Right ventricle myocardium inferior (tissue), 1 donor: Measurements from ENCODE around the gene MAP3K14. TPM values are rescaled to one million over a fixed set of nuclear protein-coding genes. Genes with fewer than 3 reads are reported as not detected.
A peak's percentile ranks its signal among the peaks of the same experiment; 100 is the strongest.
"Not testable (repeated sequence)": the region's sequence is repeated elsewhere in the genome, so short reads cannot be mapped to it uniquely, and the experiment has no call there.

Experiments
- ATAC-seq: fragments of 200-7000 bp; cut with Tn5 transposase; one replicate; pipeline ENCODE4 v1.9.1; 2020; ENCODE audit warnings: mild to moderate bottlenecking, moderate library complexity
- DNase-seq: peaks from one replicate; pipeline ENCODE4 v3.0.0; 2021; ENCODE audit errors: missing footprints
- intact Hi-C: fragments of 100-400 bp; cut with DNase I; formaldehyde crosslinking; loops from one replicate; pipeline ENCODE4 v1.11.0; 2022
- long read RNA-seq: library from polyadenylated mRNA; unstranded; transcript quantifications from one replicate; pipeline ENCODE4 v2.0.0, GENCODE V29; 2021
- total RNA-seq: library from RNA; stranded (reverse); fragmentation: NEBNext Ultra II Directional; extraction: Animal tissue kit (Norgen Biotek cat#: 25700); gene quantifications from one replicate; pipeline ENCODE4 v1.2.1, GENCODE V29; 2021
- donor health status: DM: no; HTN: yes; CAD: no; lungs with severe emphysema.

Gene MAP3K14
- total RNA-seq = 14.4 TPM
- long read RNA-seq, full-length matches to known transcripts = 8 of 20 reads
- long read RNA-seq, partial matches to known transcripts = 5 of 20 reads
- long read RNA-seq, other reads (novel, unspliced or antisense) = 7 of 20 reads

DNA sequence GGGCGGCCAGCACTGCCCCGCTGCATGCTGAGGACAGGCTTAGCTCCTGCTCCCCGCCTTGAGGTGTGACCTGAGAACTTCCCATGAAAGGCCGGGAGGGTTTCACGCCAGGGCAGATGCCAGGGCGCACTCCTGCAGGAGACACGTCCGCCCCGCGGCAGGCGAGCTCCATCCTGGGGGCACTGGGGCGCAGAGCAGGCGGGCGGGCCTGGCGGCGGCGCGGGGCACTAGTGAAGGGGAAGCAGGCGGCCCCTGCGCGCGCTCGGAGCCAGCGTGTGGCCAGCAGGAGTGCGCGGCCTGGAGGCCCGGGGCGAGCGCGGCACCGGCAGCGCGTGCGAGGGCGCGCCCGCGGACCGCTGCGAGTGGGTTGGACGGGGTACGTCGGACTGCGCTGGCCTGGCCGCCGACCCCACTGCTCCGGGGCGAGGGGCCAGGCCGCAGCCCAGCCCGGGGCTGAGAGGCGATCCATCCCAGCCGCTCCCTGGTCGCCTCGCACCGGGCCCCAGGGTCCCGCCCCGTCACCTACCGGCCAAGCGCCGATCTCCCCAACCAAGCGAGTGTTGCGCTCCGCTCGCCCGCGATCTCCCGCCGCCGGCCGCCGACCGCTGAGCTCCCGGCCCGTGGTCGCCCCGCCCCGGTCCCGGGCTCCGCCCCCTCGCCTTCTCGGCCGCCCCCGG, at the start of gene MAP3K14:
Gene MAP3K14, minus strand, starts transcription at position 587 of the 677 bp plus-strand sequence. CDS start 26,275 bp downstream, outside the sequence.
- intact Hi-C loops = loop anchor here (2.0 to 10.0 kb wide), 3 partner anchors 40 to 172 kb away; partner anchors contain the start of gene HEXIM1
- peak; percentile 47 for ATAC-seq

GRCh38 chr17:45366049-45366448, 49.2 kb upstream of the MAP3K14 start:
- DNase-seq = no peak
- intact Hi-C loops = no loop called here
- no peak for ATAC-seq

More for the DNA sequence above, at the start of gene MAP3K14:
- peak; percentile 90 for DNase-seq

DNA sequence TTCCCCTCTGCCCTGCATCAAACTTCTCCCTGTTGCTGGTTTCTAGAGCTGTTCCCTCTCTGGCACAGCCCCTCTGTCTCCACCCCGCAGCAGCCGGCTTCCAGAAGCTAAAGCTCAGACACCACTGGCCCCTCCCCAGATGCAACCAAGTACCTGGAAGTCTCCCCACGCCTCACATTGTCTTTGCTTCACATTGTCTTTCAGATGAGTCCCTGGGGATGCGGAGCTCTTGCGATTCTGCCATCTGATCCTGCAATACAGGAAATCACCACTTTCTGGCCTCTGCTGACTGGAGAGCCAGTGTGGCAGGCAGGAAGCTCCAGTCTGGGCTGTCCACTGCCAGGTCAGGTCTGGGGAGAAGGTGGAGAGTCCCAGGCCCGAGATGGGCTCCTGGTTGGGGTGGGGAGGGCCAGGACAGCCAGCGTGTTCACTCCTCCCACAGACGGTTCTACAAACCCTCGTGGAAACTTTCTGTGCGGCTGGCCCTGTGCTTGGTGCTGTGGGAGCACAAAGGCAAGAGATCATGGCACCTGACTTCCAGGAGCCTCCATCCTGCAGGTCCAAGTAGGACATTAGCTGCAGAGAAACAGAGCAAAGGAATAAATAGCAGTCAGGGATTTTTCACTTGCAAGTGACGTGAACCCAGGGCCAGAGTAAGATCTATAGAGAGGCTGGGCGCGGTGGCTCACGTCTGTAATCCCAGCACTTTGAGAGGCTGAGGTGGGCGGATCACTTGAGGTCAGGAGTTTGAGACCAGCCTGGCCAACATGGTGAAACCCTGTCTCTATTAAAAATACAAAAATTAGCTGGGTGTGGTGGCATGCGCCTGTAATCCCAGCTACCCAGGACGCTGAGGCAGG, 47.9 kb upstream of the MAP3K14 start:
- DNase-seq = no peak
- no peak for ATAC-seq
- intact Hi-C loops = no loop called here

DNA sequence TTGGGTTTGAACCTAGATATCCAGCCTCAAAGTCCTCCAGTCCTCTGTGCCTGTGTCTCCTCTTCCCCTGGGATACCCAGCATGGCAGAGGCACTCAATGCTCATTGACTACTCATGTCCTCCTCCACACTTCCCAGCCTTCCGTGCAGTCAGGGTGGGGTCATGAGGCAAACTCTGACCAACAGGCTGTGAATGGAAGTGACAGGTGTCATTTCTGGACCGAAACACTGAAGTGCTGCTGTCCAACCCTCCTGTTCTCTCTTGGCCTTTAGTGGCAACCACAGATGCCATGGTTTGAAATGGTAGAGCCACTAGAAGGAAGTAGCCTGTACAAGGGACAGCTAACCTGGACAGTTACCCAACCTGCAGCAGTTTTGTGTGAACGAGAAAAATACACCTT, 46.7 kb upstream of the MAP3K14 start:
- intact Hi-C loops = no loop called here
- ATAC-seq = no peak

DNA sequence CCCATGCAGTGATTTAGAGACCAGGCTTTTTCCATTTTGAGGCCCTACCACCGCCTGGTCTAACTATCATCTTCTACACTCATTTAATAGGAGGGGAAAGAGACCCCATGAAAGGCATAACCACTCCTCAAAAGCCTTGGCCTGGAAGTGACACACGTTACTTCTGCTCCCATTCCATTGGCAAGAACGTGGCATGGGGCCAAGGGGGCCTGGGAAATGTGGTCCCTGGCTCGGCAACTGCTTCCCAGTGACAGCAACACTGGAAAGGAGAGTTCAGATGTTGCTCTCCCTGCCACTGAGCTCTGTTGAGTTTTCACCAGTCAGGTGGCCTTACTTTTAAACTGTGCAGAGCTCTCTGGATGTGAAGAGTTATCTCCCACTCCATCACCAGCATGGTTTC, 45.2 kb upstream of the MAP3K14 start:
- ATAC-seq (no peak), DNase-seq (no peak)
- intact Hi-C loops = no loop called here

More for the DNA sequence above, 46.7 kb upstream of the MAP3K14 start:
- DNase-seq = no peak

DNA sequence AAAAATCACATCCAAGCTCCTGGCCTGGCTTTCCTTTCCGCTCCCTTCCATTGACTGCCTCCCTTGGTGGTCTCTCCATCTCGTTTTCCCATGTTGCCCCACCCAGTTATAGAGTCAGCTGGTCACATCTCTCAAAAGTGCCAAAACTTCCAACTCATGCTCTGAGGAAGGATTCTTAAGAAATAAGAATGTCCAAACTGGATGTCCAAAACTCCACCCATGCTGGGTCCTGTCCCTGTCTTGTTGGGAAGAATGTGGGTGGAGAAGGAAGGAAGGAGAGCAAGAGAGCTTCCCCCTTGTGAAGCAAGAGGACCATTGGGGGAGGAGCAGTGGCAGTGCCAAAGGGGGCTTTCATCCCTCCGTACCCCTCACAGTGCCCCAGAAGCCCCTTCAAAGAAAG, 44.6 kb upstream of the MAP3K14 start:
- intact Hi-C loops = no loop called here
- DNase-seq (no peak), ATAC-seq (no peak)

DNA sequence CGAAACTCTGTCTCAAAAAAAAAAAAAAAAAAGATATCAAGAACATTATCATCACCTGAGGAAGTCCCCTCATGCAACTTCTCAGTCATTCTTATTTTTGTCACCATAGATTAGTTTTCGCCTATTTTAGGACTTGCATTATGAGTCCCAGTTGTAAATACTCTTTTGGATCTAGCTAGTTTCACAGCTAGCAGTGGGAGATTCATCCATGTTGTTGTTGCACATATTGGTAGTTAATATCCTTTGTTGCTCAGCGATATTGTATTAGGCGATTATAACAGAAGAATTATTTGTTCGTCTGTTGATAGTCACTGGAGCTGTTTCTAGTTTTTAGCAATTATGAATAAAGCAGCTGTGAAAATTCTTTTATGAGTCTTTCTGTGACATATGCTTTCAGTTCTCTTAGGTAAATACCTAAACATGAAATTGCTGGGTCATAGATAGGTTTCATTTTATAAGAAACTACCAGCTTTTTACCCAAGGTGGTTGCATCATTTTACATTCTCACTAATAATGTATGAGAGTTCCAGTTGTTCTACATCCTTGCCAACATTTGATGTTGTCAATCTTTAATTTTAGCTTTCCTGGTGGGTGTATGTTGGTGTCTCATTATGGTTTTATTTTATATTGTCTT, 40.7 kb upstream of the MAP3K14 start:
- DNase-seq (no peak), ATAC-seq (no peak)
- intact Hi-C loops = no loop called here

- intact Hi-C loops = no loop called here
- no peak for DNase-seq
- no peak for ATAC-seq
Observed at GRCh38 chr17:45355087-45355486, 38.3 kb upstream of the MAP3K14 start.

- intact Hi-C loops = no loop called here
- ATAC-seq (no peak), DNase-seq (no peak)
Observed at GRCh38 chr17:45353043-45353442, 36.2 kb upstream of the MAP3K14 start.

DNA sequence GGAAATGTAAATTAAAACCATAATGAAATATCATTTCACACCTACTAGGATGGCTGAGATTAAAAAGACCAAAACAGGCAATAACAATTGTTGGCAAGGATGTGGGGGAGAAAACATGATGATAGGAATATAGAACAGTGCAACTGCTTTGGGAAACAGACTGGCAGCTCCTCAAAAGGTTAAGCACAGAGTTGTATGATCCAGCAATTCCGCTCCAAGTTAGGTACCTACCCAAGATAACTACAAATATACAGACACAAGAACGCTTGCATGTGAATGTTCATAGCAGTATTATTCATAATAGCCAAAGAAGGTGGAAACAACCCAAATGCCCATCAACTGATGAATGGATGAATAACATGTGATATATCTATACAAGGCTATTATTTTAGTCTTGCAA, 35.0 kb upstream of the MAP3K14 start:
- ATAC-seq (no peak), DNase-seq (no peak)
- intact Hi-C loops = no loop called here

DNA sequence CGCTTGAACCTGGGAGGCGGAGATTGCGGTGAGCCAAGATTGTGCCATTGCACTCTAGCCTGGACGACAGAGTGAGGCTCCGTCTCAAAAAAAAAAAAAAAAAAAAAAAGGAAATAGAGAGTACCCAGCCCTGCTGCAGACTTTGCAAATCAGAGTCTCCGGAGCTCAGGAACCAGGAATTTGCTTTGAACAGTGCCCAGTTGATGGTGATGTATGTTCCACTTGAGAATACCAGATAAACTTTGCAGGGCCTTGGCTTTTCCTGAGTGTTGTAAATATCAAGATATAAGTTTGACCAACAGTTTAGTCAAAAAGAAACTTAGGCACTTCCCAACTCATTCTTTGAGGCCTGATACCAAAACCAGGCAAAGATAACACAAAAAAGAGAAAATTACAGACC, 30.6 kb upstream of the MAP3K14 start:
- ATAC-seq (no peak), DNase-seq (no peak)
- intact Hi-C loops = no loop called here

DNA sequence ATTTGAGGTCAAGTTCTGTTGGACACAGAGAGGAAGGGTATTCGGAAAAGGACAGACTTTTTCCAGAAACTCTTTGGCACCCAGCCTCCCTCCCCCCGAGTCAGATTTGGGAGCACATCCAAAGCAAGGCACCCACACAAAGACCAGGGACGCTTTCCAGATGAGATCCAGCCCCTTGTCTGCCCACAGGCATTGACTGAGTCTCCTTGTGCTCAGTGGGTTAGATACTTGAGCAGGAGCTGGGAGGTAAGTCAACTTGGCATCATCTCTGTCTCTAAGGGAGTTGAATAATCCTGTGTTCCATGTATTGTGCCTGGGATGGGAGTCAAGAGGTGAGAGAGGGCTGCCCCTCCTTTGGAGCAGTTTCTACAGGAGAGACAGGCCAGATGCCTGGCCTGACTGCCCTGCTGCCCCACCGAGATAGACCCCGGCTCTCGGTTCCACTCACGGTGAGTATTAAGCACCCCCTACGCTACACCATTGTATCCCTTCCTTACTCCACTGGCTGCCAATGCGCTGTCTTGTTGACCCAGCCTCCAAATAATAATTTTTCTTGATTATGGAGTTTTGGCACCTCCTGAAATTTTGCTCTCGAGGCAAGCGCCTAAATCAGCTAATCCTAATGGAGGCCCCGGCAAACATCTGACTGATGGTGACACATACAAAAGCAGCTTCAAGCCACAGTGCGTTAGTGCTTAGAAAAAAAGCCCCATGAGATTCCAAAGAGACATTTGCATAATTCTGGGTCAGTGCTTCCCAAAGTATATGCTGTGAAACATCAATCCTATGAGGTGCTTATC, 29.6 kb upstream of the MAP3K14 start:
- intact Hi-C loops = no loop called here
- ATAC-seq (peak; percentile 58), DNase-seq (no peak)

DNA sequence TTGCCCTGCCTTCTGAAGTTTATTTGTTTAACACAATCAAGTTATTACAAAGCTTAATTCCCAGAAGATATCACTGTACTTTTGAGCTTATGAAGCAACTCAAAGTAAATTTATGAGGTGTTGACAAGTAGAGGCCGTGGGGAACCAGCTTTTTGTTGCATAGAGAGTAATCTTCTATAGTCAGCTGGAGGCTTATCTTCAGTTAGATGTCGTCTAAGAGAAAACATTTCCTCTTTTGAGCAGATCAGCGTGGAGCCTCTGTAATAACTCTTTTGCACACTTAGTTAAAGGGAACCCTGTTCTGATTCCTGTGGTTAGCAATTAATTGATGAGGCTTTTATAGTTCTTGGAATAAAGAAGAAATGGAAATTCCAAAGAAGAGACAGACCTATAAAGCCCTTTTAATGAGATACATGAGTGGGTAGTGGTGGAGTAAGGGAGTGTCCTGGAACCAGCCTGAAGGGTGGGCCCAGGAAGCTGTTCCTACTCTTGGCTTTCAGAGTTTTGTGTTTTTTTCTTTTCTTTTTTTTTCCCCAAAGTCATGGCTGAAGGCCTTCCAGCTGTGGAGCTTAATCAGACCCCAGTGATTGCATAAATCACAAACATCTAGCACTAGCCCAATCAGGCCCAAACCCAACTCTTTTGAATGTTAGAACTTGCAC, 28.9 kb upstream of the MAP3K14 start:
- DNase-seq = no peak
- intact Hi-C loops = no loop called here

DNA sequence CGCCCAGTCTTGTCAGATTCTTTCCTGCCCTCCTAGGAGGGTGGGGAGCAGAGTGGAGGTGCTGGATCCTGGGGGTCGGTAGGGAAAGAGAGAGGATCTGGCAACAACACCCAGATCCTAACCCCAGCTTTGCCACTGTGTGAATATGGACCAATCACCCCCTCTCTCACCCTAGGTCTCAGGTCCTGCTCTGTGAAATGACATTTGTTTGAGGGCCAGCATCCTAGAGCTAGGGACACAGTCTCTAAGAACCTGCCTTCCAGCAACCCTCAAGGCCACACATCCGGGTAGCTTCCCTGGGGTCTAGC, 28.4 kb upstream of the MAP3K14 start:
- DNase-seq (no peak), ATAC-seq (no peak)
- intact Hi-C loops = no loop called here

More for the DNA sequence above, 28.9 kb upstream of the MAP3K14 start:
- ATAC-seq = peak; percentile 79

GRCh38 chr17:45343967-45344664, 27.3 kb upstream of the MAP3K14 start:
- DNase-seq, intact Hi-C loops, ATAC-seq: not testable (repeated sequence)

DNA sequence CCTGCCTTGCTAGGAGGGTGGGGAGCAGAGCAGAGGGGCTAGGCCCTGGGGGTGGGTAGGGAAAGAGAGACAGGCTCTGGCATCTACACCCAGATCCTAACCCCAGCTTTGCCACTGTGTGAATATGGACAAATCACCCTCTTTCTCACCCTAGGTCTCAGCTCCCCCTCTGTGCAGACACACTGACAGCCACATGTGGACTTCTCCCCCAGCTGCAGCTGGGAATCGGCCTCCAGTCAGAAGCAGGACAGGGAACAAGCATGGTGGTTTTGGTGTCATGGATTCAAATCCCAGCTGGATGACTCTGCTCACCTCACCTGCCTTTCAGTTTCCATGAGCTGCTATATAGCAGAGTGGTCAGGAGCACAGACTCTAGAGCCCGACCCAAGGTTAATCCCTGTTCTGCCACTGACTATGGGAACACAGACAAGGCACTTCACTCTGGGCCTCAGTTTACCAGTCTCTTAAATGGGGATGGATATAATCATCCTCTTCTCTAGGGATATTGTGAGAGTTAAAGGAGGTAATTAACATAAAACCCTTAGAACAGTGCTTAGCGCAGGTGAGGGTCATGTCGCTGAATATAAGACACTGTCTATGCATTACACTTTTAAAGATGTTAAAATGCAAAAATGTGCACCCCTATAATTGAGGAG, 26.2 kb upstream of the MAP3K14 start:
- ATAC-seq = no peak

DNA sequence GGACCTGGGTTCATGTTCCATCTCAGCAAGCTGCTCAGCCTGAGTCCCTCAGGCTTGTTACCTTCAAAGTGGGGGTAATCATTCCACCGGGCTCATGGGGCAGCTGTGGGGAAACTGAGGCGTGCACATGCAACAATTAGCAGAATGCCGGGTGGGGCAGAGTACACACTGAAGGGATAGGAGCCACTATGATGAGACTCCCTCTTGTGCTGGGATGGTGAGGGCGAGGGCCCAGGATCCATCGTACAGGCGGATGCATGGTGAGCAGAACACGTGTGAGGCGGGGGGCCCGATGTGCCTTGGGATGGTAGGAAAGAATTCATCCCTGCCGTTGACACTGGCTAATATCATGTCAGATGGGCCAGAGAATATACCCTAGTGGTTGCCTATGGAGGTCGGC, 25.5 kb upstream of the MAP3K14 start:
- intact Hi-C loops = no loop called here
- ATAC-seq = no peak
- no peak for DNase-seq

More for the DNA sequence above, 26.2 kb upstream of the MAP3K14 start:
- DNase-seq = no peak
- intact Hi-C loops = no loop called here
